ENCODE measurements around the gene CFAP298.
"Not testable (repeated sequence)": the region's sequence is repeated elsewhere in the genome, so short reads cannot be mapped to it uniquely, and the experiment has no call there.

The CFAP298 gene

GRCh38 chr21:32569261-32570230 lies 42.6 kb downstream of the CFAP298 start:
- in situ Hi-C loops (cut with MboI; ENCODE audit: low sequenced_read_pairs): no loop called here

- in situ Hi-C loops (cut with MboI; ENCODE audit: low sequenced_read_pairs): no loop called here
These were observed 44.6 kb downstream of the CFAP298 start for GRCh38 chr21:32567626-32568025.

GRCh38 chr21:32566741-32567389 lies 45.3 kb downstream of the CFAP298 start:
- in situ Hi-C loops (cut with MboI; ENCODE audit: low sequenced_read_pairs): no loop called here

- in situ Hi-C loops (cut with MboI; ENCODE audit: low sequenced_read_pairs): no loop called here
These were observed 46.2 kb downstream of the CFAP298 start for GRCh38 chr21:32565856-32566465.

GRCh38 chr21:32562915-32563314 lies 49.3 kb downstream of the CFAP298 start:
- in situ Hi-C loops (cut with MboI; ENCODE audit: low sequenced_read_pairs): no loop called here

- in situ Hi-C loops (cut with MboI; ENCODE audit: low sequenced_read_pairs): no loop called here
These were observed 49.8 kb downstream of the CFAP298 start for GRCh38 chr21:32562426-32562825.

- in situ Hi-C loops (cut with MboI; ENCODE audit: low sequenced_read_pairs): not testable (repeated sequence)
These were observed 50.7 kb downstream of the CFAP298 start for GRCh38 chr21:32561476-32561875.

GRCh38 chr21:32560896-32561295 lies 51.3 kb downstream of the CFAP298 start:
- in situ Hi-C loops (cut with MboI; ENCODE audit: low sequenced_read_pairs): no loop called here

- in situ Hi-C loops (cut with MboI; ENCODE audit: low sequenced_read_pairs): no loop called here
These were observed 53.1 kb downstream of the CFAP298 start for GRCh38 chr21:32559006-32559610.

- in situ Hi-C loops (cut with MboI; ENCODE audit: low sequenced_read_pairs): no loop called here
These were observed 54.1 kb downstream of the CFAP298 start for GRCh38 chr21:32558106-32558505.

GRCh38 chr21:32554832-32555638 lies 57.1 kb downstream of the CFAP298 start:
- in situ Hi-C loops (cut with MboI; ENCODE audit: low sequenced_read_pairs): no loop called here

- in situ Hi-C loops (cut with MboI; ENCODE audit: low sequenced_read_pairs): no loop called here
These were observed 62.3 kb downstream of the CFAP298 start for GRCh38 chr21:32549886-32550285.

- in situ Hi-C loops (cut with MboI; ENCODE audit: low sequenced_read_pairs): no loop called here
These were observed 62.7 kb downstream of the CFAP298 start for GRCh38 chr21:32549440-32549839.

Measured in HL-60/S4 (cell line).